ENCODE measurements around the gene MAP7D3. TPM values are rescaled to one million over a fixed set of nuclear protein-coding genes. Genes with fewer than 3 reads are reported as not detected.
"Not testable (repeated sequence)": the region's sequence is repeated elsewhere in the genome, so short reads cannot be mapped to it uniquely, and the experiment has no call there.

The MAP7D3 gene
- polyA plus RNA-seq, 3 donors, result 14.2 to 16.7 (median 15.8) TPM

DNA sequence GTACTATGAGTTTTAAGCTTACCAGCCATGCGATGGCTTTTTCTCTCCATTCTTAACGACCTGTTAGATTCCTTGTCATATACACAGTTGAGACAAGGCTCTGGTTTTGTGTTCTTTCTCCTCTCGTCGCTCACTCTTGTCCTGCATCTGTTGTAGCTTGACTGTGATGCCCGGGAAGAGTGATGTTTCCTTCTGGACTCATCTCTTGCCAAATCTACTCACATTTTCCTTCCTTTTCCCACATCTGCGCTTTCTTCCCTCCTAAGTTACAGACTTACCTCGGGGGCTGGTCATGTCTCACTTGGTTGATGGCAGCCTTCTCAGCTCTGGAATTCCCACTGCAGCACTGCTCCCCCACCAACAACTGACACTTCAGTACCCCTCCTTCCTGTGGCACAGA, 4.8 kb upstream of the MAP7D3 start:
- DNase-seq, result no peak

DNA sequence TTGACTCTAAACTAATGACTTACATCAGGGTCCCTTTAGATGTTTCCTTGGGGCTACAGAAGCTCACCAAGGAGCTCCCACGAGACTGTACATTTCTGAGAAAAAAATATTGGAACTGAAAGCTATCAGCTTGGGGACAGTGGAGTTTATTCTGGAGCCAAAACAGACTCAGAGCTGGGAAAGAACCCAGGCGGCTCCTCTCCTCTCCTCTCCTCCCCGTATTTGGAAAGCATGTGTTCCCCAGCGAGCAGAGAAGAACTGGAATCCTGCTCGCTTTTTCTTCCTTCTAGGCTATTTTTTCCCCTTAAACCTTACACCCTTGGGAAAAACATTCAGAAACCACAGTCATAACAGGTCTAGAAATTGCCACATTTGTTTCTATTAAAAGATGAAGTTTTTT, 4.3 kb upstream of the MAP7D3 start:
- no peak for DNase-seq

DNA sequence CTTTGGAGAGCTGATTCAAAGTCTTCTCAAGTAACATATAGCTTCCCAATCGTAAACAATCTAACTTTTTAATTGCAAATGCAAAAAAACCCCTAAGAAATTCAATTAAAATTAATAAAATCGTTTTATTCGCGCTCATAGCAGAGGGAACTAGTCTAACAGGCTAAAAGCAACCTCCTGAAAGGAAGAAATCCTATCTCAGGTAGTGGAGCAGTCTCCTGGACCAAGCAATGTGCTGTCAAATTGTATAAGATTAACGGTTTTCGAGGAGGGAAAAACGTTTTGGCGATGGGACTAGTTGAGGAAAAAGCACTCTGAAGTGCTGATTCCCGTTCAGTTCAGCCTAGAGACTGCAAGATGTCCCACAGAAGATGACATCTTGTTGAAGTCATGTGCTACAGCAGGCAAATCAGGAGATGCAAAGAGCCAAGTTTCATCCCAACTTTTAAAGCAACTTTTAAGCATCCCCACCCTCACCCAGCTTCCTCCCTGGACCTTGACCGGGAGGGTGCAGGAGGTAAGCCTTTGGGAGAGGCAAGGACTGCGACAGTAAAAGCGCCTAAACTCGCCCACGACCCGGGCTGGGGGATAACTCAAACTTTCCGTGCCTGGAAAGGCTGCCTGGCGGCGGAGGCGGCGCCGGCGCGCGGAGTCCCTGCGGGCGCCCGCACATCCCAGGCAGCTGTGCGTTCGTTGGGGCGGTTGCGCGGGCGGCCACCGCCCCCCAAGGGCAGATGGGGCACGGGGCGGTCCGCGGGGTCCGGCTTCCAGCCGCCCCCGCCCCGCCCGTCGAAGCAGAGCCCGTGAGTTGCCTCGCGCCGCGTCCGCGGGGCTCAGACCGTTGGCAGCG, 784 bp downstream of the MAP7D3 start:
- peak; percentile 12 for DNase-seq

DNA sequence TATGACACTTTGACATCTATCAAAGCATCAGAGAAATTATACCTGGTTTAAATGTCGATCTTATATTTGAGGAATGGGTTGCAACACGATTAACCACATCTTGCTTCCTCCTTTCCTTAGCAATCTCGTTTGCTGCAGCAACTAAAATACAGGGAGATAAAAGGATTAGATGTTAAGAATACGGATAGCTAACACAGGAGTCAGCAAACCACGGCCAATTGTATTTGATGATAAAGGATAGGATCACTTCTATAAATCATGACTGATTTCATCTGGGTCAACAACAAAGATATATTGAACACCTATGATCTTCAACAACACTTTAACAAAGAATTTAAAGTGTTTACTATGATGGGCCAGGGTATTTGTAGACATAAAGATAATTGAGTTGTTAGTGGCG, 5.0 kb downstream of the MAP7D3 start:
- DNase-seq, result no peak

DNA sequence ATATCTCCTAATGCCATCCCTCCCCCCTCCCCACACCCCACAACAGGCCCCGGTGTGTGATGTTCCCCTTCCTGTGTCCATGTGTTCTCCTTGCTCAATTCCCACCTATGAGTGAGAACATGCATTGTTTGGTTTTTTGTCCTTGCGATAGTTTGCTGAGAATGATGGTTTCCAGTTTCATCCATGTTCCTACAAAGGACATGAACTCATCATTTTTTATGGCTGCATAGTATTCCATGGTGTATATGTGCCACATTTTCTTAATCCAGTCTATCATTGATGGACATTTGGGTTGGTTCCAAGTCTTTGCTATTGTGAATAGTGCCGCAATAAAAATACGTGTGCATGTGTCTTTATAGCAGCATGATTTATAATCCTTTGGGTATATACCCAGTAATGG, 13.4 kb downstream of the MAP7D3 start:
- not testable (repeated sequence) for DNase-seq

DNA sequence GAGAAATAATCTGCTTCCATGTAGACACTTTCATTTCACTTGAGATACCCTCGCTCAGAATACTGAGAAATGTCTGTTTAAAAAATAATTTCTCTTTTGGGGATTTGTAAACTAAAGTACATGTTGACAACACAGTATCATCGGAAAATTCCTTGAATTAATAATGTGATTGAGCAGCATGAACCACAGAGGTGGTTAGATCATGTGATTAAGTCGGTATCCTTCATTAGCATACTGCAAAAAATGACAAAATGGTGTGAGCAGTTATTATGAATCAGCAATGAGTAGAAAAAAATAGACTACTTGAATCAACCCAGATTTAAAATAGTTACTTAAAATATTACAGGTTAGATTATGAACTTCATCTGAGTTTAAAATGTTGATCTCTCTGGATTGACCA, 14.1 kb downstream of the MAP7D3 start:
- no peak for DNase-seq

DNA sequence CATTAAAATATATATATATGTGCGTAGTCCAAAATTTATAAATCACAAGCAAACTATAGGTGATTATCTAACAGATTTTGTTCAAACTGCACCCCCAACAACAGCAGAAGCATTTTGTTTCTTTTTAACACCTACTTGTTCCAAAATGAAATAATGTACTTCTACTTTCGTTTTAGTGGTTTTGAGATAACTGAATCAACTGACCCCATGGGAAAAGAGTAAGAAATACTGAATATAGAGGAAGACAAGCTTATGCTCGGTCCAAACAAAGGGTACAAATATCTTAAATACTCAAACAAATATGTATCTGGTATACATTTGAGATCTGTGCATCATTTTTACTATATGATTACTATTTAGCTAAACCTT, 22.4 kb downstream of the MAP7D3 start:
- DNase-seq, result no peak

DNA sequence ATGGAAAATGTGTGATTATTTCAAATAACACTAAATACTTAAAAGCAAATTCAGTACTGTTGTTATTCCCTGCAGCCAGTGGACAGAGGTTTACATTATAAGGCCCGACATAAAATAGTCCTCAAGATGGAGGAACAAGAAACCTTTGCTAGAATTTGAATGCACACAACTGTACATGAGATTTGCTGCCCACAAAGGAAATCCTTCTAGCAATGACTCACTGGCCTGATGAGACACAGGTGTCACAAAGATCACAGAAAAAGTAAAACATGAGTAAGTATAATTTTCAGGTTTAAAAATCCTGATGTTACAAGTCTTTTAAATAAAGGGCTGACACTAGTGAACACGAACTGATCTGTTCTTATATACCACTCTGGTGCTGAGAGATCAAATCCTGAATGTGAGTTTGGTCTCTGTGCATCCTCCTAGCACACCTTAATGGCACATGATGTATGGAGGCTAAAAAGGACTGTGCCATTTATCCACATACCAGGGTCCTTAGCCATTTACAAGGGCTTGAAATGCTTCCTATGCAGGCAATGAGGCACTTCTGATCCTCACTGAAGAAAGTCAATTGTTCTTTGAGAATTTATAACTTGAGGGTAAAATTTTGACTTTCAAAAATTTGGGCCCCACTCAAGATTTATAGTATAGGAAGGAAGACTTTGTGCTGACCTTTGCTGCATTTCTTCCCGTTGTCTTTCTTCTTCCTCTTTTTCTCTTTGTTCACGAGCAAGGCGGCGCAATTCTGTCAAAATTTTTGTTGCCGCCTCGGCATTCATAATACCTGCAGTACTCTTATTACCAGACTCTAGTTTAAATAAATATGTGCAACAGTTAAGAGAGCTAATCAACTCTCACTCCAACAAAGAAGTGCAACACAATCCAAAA, 23.0 kb downstream of the MAP7D3 start:
- DNase-seq, result no peak

DNA sequence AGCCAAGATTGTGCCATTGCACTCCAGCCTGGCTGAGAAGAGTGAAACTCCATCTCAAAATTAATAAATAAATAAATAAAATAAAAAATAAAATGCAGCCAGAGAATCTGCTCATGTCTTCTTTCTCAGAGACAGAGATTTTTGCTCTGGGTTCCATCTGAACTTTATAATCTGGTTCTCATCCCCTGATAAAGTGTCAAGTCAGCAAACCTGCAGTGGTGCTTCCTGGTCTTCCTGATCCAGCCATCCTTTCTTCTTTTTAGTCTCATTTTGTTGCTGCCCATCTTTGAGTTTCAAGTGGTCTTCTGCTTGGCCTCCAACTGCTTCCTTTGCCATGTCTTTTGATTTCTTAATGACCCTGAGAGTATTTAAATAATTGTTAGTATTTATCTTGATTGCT, 24.1 kb downstream of the MAP7D3 start:
- no peak for DNase-seq

DNA sequence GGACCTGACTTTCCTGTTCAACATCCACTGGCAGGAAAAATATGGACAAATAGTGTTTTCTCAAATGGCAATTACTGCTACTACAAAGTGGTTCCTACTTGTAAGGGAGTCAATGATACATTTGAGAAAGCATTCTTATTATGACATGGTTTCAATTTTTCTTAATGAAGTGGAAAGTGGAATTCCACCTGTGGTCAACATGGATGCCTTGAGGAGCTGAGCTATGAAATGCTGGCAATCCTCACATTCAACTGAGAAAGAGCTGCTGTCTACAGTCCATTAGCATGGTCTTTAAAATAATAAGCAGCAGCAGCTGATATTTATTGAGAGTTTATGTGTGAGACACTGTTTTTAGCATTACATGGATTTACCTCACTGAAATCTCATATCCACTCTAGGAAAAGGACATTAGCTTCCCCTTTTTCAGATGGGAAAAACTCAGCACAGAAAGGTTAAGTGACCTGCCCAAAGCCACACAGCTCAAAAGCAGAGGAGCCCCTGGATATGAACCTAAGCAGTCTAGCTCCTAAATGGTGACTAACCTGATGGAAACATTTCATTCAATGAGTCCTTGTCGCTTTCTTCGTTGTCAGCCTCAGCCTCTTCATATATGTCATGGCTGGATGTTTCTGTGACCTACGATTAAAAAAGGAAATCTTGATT, 29.2 kb downstream of the MAP7D3 start:
- no peak for DNase-seq

DNA sequence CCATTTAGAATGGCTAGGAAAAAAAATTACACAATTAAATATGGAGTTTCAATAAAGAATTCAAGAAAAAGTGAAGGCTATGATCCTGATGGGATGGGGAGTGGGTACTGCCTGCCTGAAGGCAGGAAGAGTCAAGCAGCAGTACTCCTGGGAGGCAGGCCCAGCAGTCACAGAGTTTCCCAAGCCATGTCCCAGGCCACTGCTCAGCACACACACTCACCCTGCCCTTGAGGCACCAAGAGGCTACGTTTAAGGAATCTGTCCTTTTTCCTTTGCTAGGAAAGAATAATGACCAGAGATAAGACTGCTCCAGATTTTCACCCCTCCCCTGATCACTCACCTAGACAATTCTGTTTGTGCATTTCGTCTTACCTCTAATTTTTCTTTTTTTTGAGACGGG, 30.2 kb downstream of the MAP7D3 start:
- DNase-seq, result no peak

DNA sequence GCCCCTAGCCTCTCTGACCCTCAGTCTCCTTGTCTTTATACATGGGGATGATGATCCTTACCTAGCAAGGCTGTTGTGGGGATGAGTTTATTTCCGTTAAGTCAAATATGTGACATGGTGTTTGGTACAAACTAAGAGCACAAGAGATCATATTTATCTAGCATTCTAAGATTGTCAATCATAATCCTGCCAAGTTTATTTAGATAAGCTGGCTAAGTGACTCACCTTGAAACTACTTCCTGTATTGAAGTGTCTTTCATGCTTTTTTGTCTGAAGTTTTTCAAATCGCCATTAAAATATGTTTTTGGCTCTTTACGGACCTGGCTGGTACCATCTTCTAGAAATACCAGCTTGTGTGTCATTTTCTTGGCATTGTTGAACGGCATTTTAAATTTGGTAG, 30.7 kb downstream of the MAP7D3 start:
- no peak for DNase-seq

DNA sequence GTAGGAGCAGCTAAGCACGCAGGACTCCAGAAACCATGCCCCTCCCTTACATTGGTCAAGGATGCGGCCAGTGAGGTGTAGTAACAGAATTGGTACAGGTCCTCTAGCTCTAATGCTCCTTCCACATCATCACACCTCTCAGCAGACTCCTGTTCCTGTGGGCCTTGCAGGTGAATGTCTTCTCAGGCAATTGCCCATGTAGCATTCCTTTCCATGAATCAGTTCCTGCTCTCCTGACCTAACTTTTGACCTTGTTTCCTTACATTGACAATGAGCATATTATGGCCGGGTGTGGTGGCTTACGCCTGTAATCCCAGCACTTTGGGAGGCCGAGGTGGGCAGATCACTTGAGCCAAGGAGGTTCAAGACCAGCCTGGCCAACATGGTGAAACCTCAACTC, 31.3 kb downstream of the MAP7D3 start:
- DNase-seq, result no peak

DNA sequence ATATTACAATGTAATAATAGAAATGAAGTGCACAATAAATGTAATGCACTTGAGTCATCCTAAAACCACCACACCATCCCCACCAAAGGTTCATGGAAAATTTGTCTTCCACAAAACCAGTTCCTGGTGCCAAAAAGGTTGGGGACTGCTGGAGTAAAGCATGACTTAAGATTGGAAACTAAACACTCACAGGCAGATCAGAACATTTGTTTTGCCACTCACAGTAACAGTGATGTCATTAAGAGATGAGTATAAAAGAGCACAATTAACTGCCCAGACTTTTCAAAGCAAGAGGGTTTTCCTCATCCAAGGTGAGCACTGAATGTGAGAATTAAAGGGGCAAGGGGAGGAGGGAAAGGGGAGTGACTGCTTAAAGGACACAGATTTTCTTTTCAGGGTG, 35.6 kb downstream of the MAP7D3 start:
- no peak for DNase-seq

DNA sequence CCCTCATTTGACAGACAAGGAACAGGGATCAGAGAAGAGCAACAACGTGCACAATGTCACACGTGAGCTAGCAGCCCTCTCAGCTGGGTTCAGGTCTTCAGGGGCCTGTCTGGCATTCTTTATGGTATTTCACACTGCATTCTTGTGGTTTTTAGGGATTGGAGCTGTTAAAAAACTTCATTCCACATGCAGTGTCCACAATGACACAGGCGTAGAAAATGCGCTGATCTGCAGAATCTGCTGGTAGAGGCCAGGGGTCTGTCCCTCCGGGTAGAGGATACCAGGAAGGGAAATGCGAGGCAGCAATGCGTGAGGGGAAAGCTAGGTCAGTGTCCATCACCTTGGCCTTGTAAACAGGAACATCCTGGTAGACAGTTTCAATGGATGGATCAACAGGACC, 36.6 kb downstream of the MAP7D3 start:
- DNase-seq, result peak; percentile 8

DNA sequence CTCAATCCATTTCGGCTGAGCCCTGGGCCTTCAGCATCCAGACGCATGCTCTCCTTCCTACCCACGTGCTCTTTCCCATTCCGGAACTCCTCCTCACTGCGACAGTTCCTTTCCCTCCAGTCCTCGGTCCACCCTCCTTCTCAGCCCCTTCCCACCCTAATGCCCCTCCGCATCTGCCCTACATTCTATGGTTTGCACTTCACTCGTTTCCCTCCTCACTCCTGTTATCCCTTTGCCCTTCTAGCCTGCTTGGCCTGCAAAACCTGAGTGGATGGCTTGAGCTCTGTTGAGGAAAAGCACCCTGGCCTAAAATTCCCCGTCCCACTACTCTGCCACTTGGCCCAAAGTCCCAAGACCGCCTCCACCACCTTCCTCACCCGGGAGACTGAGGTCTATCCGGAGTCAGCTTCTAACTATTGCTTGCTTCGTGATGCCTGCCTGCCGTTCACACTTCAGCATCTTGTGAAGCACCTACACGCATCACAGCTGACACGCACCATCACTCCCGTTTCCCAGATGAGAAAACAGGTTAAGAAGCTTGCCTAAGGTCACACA, 38.6 kb downstream of the MAP7D3 start:
- no peak for DNase-seq

DNA sequence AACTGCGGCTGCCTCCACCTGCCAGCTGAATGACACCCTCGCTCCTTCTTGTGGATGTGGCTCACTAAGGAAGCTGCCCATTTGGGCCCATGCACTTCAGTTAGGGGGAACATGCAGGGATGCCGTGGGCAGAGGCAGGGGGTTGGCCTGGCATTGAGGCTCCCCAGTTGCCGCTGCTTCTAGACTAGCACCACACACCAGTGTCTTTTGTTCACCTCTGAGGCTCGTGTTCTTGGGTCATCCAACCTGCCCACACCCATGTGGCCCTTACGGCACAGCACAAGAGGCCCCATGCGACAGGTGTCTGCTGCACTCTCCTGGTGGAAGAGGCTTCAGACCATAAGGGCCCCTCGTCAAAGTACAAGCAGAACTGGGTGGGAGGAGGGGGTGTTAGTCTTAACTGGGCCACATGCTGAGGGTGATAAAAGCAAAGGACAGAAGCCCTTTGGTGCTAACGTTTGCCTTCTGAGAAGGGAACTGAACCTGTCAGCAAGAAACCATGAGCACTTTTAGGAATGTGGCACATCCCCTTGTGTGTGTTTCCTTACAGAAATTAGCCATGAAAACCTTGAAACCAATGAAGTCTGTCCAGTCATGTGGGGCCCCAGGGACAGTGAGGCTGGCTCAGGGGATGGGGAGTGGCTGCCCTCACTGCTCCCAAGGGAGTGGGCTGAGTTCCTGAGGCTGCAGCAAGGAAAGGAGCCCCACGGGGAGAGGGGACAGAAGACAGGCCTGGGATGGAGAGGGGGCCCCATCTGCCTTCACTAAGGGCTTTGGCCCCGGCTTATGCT, 39.2 kb downstream of the MAP7D3 start:
- no peak for DNase-seq

DNA sequence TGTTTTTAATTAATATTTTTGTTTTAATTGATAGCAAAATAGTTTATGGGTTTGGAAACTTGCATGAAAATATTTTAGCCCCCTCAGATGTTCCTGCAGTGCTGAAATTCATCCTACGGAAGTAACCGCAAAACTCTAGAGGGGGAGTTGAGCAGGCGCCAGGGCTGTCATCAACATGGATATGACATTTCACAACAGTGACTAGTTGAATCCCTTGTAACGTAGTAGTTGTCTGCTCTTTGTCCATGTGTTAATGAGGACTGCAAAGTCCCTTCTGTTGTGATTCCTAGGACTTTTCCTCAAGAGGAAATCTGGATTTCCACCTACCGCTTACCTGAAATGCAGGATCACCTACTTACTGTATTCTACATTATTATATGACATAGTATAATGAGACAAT, 40.4 kb downstream of the MAP7D3 start:
- DNase-seq, result no peak

DNA sequence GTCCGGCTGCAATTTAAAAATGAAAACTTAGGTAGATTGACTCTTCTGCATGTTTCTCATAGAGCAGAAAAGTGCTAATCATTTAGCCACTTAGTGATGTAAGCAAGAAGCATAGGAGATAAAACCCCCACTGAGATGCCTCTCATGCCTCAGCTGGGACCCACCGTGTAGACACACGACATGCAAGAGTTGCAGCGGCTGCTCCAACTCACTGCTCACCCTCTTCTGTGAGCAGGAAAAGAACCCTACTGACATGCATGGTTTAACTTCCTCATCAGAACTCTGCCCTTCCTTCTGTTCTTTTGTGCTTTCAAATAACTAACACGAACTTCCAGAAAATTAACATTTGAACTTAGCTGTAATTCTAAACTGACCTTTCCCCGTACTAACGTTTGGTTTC, 41.0 kb downstream of the MAP7D3 start:
- no peak for DNase-seq

DNA sequence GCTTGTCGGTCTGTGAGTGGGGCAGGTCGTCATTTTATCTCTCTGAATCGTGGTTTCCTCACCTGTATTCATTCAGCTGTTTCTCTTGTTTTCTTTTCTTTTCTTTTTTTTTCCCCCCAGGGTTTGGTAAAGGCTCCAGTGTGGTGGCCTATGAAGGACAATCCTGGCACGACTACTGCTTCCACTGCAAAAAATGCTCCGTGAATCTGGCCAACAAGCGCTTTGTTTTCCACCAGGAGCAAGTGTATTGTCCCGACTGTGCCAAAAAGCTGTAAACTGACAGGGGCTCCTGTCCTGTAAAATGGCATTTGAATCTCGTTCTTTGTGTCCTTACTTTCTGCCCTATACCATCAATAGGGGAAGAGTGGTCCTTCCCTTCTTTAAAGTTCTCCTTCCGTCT, 41.4 kb downstream of the MAP7D3 start:
- DNase-seq, result no peak

DNA sequence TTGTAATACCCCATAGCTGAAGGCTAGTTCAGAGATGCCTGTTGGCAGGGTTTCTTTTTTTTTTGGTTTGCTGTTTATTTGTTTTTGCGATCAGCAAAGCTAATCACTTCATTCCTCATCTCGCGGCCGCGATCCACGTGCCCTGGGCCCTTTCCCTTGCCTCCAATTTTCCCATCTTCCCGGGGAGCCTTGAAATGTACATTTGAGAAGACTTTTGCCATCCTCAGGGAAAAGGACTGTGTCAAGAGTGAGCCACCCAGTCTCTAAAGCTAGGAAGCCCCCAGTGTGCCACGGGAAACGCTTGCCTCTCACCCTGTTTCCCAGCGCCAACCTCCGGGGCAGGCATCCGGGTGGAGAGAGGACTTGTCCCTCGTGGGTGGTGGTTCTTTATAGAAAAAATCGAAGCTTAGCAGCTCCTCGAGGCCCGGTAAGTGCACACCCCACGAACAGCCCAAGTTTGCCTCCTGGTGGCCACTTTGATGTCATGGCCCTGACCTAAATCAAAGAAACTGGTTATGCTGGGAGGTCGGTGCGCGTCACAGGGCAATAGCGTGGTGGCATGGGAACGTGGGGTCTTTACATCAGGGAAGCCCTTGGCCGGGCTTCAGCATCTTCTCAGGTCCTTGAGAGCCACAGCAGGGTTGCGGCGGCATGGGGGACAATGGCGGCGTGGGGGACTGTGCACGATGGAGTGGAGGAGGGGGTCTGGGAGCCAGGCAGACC, 42.0 kb downstream of the MAP7D3 start:
- peak; percentile 19 for DNase-seq
